A549 (cell line): Measurements from ENCODE around the gene SLC39A11. TPM values are rescaled to one million over a fixed set of nuclear protein-coding genes. Genes with fewer than 3 reads are reported as not detected.

Source experiments
- ATAC-seq, 2 experiments: fragments of 200-7000 bp in 1 of 2; fragments of >200 bp in 1 of 2; cut with Nextera tagmentation in 1 of 2; cut with Tn5 transposase in 1 of 2; 3 replicates each; pipeline versions ENCODE4 v1.8.0 to v1.9.1; 2018 to 2020; ENCODE audit warnings: mild to moderate bottlenecking in 1 of 2, moderate library complexity in 1 of 2
- CTCF ChIA-PET: fragments of 300-600 bp; sonication (Branson Sonifier 250); formaldehyde crosslinking; extraction: SDS; loops from one replicate; lab custom pipeline; 2021; ENCODE audit warnings: antibody characterized with exemption, inconsistent platforms; lab: Yijun Ruan, JAX
- POLR2A ChIA-PET: fragments of 350-600 bp; formaldehyde crosslinking; extraction: SDS; loops from one replicate; lab custom pipeline; 2021; ENCODE audit warnings: antibody characterized with exemption, inconsistent platforms; lab: Yijun Ruan, JAX
- DNase-seq, 2 experiments: peaks; one replicate each; pipeline versions ENCODE4 v3.0.0 to v3.0.0-alpha.2; 2011 to 2016; ENCODE audit warnings: low read depth in 1 of 2, low spot score in 1 of 2
- FAIRE-seq: peaks from 2 replicates; lab custom pipeline; 2011; peaks lifted over from hg19 to GRCh38; lab: Jason Lieb, UNC
- H3K27ac ChIP-seq, 2 experiments: fragments of >200 bp; sonication (Bioruptor Twin); formaldehyde crosslinking; 3 replicates each; pipeline ENCODE4 v1.5.1; 2016 to 2017
- H3K4me1 ChIP-seq: fragments of >200 bp; sonication (Bioruptor Twin); formaldehyde crosslinking; 3 replicates; pipeline ENCODE4 v1.6.1; 2016
- H3K4me2 ChIP-seq: fragments of >200 bp; sonication (Bioruptor Twin); formaldehyde crosslinking; 3 replicates; pipeline ENCODE4 v1.6.1; 2016
- H3K4me3 ChIP-seq: fragments of >200 bp; sonication (Bioruptor Twin); formaldehyde crosslinking; 3 replicates; pipeline ENCODE4 v1.5.1; 2016
- H3K9me3 ChIP-seq: fragments of >200 bp; sonication (Bioruptor Twin); formaldehyde crosslinking; 3 replicates; pipeline ENCODE4 v1.6.1; 2016
- BHLHE40 ChIP-seq: IDR thresholded peaks from 2 replicates; pipeline ENCODE4 v1.6.1; 2012; ENCODE audit warnings: low read depth, low read length, inconsistent platforms
- CBX2 ChIP-seq: fragments of 200-600 bp; sonication (generic); IDR thresholded peaks from 2 replicates; pipeline ENCODE4 v1.6.1; 2016; ENCODE audit warnings: low read depth, mild to moderate bottlenecking, borderline replicate concordance
- CBX8 ChIP-seq: fragments of 200-600 bp; sonication (generic); IDR thresholded peaks from 2 replicates; pipeline ENCODE4 v1.6.1; 2016
- CEBPB ChIP-seq, 2 experiments: fragments of >200 bp in 1 of 2; sonication (Bioruptor Twin) in 1 of 2; formaldehyde crosslinking in 1 of 2; IDR thresholded peaks; 2 replicates each; pipeline ENCODE4 v1.6.1; 2012 to 2016
- EHF ChIP-seq: fragments of 250-450 bp; sonication (Bioruptor Pico); IDR thresholded peaks from 2 replicates; pipeline ENCODE4 v1.5.0; 2020; ENCODE audit warnings: mild to moderate bottlenecking
- EP300 ChIP-seq, 2 experiments: fragments of >200 bp; sonication (Bioruptor Twin); formaldehyde crosslinking; IDR thresholded peaks; 2 replicates in 1 of 2; 3 replicates in 1 of 2; pipeline ENCODE4 v1.6.1; 2016 to 2017
- FOSB ChIP-seq: fragments of 250-450 bp; sonication (Bioruptor Pico); IDR thresholded peaks from 2 replicates; pipeline ENCODE4 v1.5.0; 2020; ENCODE audit warnings: mild to moderate bottlenecking, moderate library complexity
- FOXS1 ChIP-seq: fragments of 250-450 bp; sonication (Bioruptor Pico); IDR thresholded peaks from 2 replicates; pipeline ENCODE4 v1.5.0; 2020; ENCODE audit warnings: mild to moderate bottlenecking, moderate library complexity
- GATA3 ChIP-seq: IDR thresholded peaks from 2 replicates; pipeline ENCODE4 v1.6.1; 2012; ENCODE audit warnings: borderline replicate concordance
- HOXA7 ChIP-seq: fragments of 250-450 bp; sonication (Bioruptor Pico); IDR thresholded peaks from 2 replicates; pipeline ENCODE4 v1.5.0; 2020; ENCODE audit warnings: mild to moderate bottlenecking, moderate library complexity
- HOXB5 ChIP-seq: fragments of 250-450 bp; sonication (Bioruptor Pico); IDR thresholded peaks from 2 replicates; pipeline ENCODE4 v1.5.0; 2020; ENCODE audit warnings: mild to moderate bottlenecking, moderate library complexity
- JUN ChIP-seq, 2 experiments: fragments of >200 bp; sonication (Bioruptor Twin); formaldehyde crosslinking; IDR thresholded peaks; 2 replicates in 1 of 2; 3 replicates in 1 of 2; pipeline ENCODE4 v1.6.1; 2016 to 2017
- JUNB ChIP-seq: fragments of >200 bp; sonication (Bioruptor Twin); formaldehyde crosslinking; IDR thresholded peaks from 2 replicates; pipeline ENCODE4 v1.6.1; 2016
- KDM5A ChIP-seq: fragments of 200-600 bp; sonication (generic); IDR thresholded peaks from 2 replicates; pipeline ENCODE4 v1.6.1; 2016; ENCODE audit warnings: antibody characterized with exemption, mild to moderate bottlenecking
- MAFK ChIP-seq: fragments of 450-650 bp; IDR thresholded peaks from 2 replicates; pipeline ENCODE4 v1.6.1; 2014; ENCODE audit not compliant: partially characterized antibody
- NFE2L2 ChIP-seq: fragments of 150-350 bp; conservative IDR thresholded peaks from 2 replicates; pipeline ENCODE4 v1.6.1; 2014; ENCODE audit warnings: low read length
- NPAS2 ChIP-seq: fragments of 250-450 bp; sonication (Bioruptor Pico); IDR thresholded peaks from 2 replicates; pipeline ENCODE4 v1.8.0; 2022; ENCODE audit warnings: mild to moderate bottlenecking, moderate library complexity, borderline replicate concordance
- NR3C1 ChIP-seq: fragments of >200 bp; sonication (Bioruptor Twin); formaldehyde crosslinking; IDR thresholded peaks from 3 replicates; pipeline ENCODE4 v1.6.1; 2017
- PHF8 ChIP-seq: fragments of 200-600 bp; sonication (generic); IDR thresholded peaks from 2 replicates; pipeline ENCODE4 v1.6.1; 2016; ENCODE audit warnings: low read depth, mild to moderate bottlenecking, antibody characterized with exemption, moderate library complexity, borderline replicate concordance
- RARB ChIP-seq: fragments of 250-450 bp; sonication (Bioruptor Pico); IDR thresholded peaks from 2 replicates; pipeline ENCODE4 v1.8.0; 2021; ENCODE audit warnings: mild to moderate bottlenecking, moderate library complexity
- RNF2 ChIP-seq: fragments of 200-600 bp; sonication (generic); IDR thresholded peaks from 2 replicates; pipeline ENCODE4 v1.6.1; 2016; ENCODE audit warnings: low read depth, mild to moderate bottlenecking, antibody characterized with exemption, moderate library complexity, borderline replicate concordance
- TP53 ChIP-seq: fragments of 250-450 bp; sonication (Bioruptor Pico); IDR thresholded peaks from 2 replicates; pipeline ENCODE4 v1.5.0; 2021; ENCODE audit warnings: mild to moderate bottlenecking, moderate library complexity
- ZFP36 ChIP-seq: fragments of 450-650 bp; IDR thresholded peaks from 2 replicates; pipeline ENCODE4 v1.6.1; 2014; ENCODE audit warnings: borderline replicate concordance; ENCODE audit not compliant: partially characterized antibody
- ZNF302 ChIP-seq: fragments of 250-450 bp; sonication (Bioruptor Pico); IDR thresholded peaks from 2 replicates; pipeline ENCODE4 v1.9.0; 2021; ENCODE audit warnings: inconsistent platforms, mild to moderate bottlenecking, moderate library complexity
- ZSCAN20 ChIP-seq: fragments of 250-450 bp; sonication (Bioruptor Pico); IDR thresholded peaks from 2 replicates; pipeline ENCODE4 v1.8.0; 2022; ENCODE audit warnings: mild to moderate bottlenecking, moderate library complexity
- WGBS: methylation state at CpG from one replicate; pipeline ENCODE4 v1.1.6; 2017; ENCODE audit errors: missing lambda C conversion rate; 5-methylcytosine and 5-hydroxymethylcytosine counted together
- polyA plus RNA-seq, 4 experiments: library from polyadenylated mRNA; depleted of rRNA in 3 of 4; stranded (reverse); fragments of >200 nt; fragmentation: RNase III in 1 of 4; extraction: RNeasy Plus Mini Kit Qiagen cat#74134 plus additional on column Dnase treatment in 1 of 4; gene quantifications; 2 replicates in 3 of 4; 3 replicates in 1 of 4; pipeline ENCODE4 v1.2.3, GENCODE V29; 2011 to 2017
- TF ChIP-seq, protein P1 (sequence below): fragments of >200 bp; sonication (Bioruptor Twin); formaldehyde crosslinking; IDR thresholded peaks from 2 replicates; pipeline ENCODE4 v1.6.1; 2016
- TF ChIP-seq, protein P2 (sequence below): IDR thresholded peaks from 2 replicates; pipeline ENCODE4 v1.6.1; 2012
- TF ChIP-seq, protein P3 (sequence below): fragments of 200-600 bp; sonication (generic); IDR thresholded peaks from 2 replicates; pipeline ENCODE4 v1.6.1; 2016; ENCODE audit warnings: antibody characterized with exemption, mild to moderate bottlenecking, moderate library complexity

Gene SLC39A11
- polyA plus RNA-seq, 2 of the 4 experiments (the other 2 are of a cell fraction) = 18.4 to 25.2 TPM

DNA sequence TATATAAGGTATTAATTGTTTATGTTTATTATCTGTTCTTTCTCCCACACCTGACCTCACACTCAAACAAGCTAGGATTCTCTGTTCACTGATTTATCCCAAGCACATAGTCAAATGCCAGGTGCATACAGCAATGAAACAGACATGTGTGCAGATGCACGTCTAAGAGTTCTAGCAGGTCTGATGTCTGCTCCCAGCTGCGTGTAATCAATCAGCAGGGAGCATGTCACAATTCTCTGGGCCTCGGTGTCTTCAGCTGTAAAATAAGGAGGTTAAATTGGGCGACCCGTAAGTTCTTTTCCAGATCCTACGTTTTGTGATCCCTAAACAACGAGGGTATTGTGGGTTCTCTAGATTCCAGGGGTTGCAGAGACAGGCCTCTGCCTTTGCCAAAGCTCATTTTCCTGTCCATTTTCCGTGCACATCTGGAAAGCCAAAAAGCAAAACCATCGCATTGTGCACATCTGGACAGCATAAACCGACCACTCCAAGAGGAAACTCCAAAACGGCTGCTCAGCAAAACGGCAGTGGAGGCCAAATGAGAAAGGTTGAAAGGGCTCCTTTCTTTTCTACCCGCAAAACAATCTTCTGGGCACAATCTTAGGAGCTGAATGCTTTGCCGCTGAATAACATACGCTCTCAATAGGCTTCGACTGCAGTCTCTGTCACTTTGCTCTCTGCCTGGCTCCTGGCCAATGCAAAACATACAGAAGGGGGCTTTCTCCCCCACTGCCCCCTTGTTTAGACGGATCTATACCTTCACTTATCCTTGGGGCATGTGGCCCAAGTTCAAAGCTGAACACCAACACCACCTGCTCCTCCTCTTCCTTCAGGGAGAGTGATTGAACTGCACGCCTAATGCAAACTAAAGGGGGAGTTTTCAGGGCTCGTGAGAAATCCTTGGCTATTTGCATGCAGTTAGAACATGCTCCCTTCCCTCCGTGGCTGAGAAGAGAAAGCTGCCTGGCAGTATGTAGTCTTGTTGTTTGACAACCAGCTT lies 426.3 kb downstream of the SLC39A11 start:
- 83% methylated on average over 20 of the region's 20 CpGs for WGBS
- POLR2A ChIA-PET = no interaction called here

DNA sequence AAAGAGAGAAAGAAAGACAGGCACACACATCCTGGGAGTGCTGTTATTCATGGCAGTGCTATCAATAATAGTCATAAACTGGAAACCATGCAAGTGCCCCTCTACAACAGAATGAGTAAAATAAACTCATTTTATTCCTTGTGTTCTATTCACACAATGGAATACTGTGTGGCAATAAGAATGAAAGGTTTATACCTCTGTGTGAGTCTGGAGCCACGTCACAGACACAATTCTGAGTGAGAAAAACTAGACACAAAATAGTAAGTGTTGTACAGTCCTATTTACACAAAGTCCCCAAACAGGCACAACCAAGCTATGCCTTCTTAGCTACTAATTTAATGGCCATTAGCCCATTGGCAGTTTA lies 429.7 kb downstream of the SLC39A11 start:
- H3K4me3 ChIP-seq = no peak overlapping the region
- FAIRE-seq (no peak), ATAC-seq (no peak), DNase-seq (no peak)
- H3K27ac ChIP-seq = no peak overlapping the region
- no peaks in the 10 kb centered on the region for H3K9me3 ChIP-seq
- ChIA-PET CTCF (no interaction called here), POLR2A (no interaction called here)
- 89% methylated on average over 1 of the region's 1 CpG for WGBS
- peaks cover 5% of the 10 kb centered on the region for H3K4me1 ChIP-seq
- no peak overlapping the region for H3K4me2 ChIP-seq
- TF ChIP-seq CBX2 (no peak), TP53 (no peak), CBX8 (no peak), RNF2 (no peak), ZNF302 (CRISPR knock-in tag) (no peak), NR3C1 (no peak), FOXS1 (CRISPR knock-in tag) (no peak), KDM5A (no peak), NFE2L2 (no peak), MAFK (no peak), ZSCAN20 (no peak), HOXB5 (CRISPR knock-in tag) (no peak), EP300 (IDR thresholded peaks at IDR 0.05) (no peak), EHF (CRISPR knock-in tag) (no peak)
- TF ChIP-seq, all 56 proteins: peak for 0

More for the DNA sequence above, 426.3 kb downstream of the SLC39A11 start:
- ATAC-seq = no peak
- no peak for DNase-seq
- no peak for TF ChIP-seq EP300 (IDR thresholded peaks at IDR 0.05)
- TF ChIP-seq CEBPB (IDR thresholded peaks at IDR 0.05) = no peak
- TF ChIP-seq NR3C1 = no peak
- TF ChIP-seq NPAS2 = no peak
- TF ChIP-seq BHLHE40 = no peak
- TF ChIP-seq NFE2L2 = no peak
- no peak for TF ChIP-seq GATA3
- no peak for TF ChIP-seq RARB (CRISPR knock-in tag)
- TF ChIP-seq MAFK = no peak
- TF ChIP-seq HOXA7 = no peak
- no peak for TF ChIP-seq JUNB
- TF ChIP-seq, protein P1, sequence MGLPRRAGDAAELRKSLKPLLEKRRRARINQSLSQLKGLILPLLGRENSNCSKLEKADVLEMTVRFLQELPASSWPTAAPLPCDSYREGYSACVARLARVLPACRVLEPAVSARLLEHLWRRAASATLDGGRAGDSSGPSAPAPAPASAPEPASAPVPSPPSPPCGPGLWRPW = no peak
- no peak for TF ChIP-seq ZSCAN20
- no peak for TF ChIP-seq PHF8
- no peak for TF ChIP-seq CBX2
- FAIRE-seq = peak; percentile 97
- H3K9me3 ChIP-seq = peaks cover 7% of the 10 kb centered on the region
- H3K4me2 ChIP-seq = no peak overlapping the region
- H3K27ac ChIP-seq = no peak overlapping the region
- no peaks in the 10 kb centered on the region for H3K4me1 ChIP-seq
- H3K4me3 ChIP-seq = no peak overlapping the region
- CTCF ChIA-PET = interaction anchor here (0.6 to 3.8 kb wide), 11 partner anchors 9 to 109 kb away, joined by 3 to 22 read pairs (median 3); no protein-coding TSS in a partner anchor

DNA sequence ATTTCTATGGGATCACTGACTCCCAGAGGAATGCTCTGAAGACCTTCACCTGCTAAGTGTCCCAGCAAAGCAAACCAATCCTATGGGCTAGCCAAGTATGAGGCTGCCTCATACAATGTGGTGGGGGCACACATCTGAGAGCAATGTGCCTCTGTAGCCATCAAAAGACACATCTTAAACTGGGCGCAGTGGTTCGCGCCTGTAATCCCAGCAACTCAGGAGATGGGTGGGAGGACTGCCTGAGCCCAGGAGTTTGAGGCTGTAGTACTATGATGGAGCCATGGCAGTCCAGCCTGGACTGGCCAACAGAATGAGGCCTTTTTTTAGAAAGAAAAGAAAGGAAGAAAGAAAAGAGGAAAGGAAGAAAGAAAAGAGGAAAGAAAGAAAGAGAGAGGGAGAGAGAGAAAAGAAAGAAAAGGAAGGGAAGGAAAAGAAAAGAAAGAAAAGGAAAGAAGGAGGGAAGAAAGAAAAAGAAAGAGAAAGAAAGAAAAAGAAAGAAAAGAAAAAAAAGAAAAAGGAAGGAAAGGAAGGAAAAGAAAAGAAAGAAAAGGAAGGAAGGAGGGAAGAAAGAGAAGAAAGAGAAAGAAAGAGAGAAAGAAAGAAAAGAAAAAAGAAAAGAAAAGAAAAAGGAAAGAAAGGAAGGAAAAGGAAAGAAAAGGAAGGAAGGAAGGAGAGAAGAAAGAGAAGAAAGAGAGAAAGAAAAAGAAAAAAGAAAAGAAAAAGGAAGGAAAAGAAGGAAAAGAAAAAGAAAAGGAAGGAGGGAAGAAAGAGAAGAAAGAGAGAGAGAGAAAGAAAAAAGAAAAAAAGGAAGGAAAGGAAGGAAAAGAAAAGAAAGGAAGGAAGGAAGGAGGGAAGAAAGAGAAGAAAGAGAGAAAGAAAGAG lies 430.3 kb downstream of the SLC39A11 start:
- no peak for DNase-seq
- H3K4me2 ChIP-seq = no peak overlapping the region

More for the DNA sequence above, 430.3 kb downstream of the SLC39A11 start:
- peaks cover 12% of the 10 kb centered on the region for H3K4me1 ChIP-seq
- POLR2A ChIA-PET = interaction anchor here (3.6 kb wide), 1 partner anchor 69 kb away, joined by 13 read pairs; no protein-coding TSS in a partner anchor
- no peak for ATAC-seq
- 67% methylated on average over 3 of the region's 3 CpGs for WGBS
- CTCF ChIA-PET = interaction anchor here (5.6 kb wide), 1 partner anchor 102 kb away, joined by 72 read pairs; no protein-coding TSS in a partner anchor
- no peak for FAIRE-seq
- H3K27ac ChIP-seq = peak overlapping the region in 1 of 2 experiments; percentile 32; a peak in 3 of 6 replicates
- TF ChIP-seq, protein P1 = no peak
- no peak for TF ChIP-seq ZFP36
- no peak for TF ChIP-seq FOSB (CRISPR knock-in tag)
- no peak for TF ChIP-seq EP300 (IDR thresholded peaks at IDR 0.05)
- no peak for TF ChIP-seq JUN (IDR thresholded peaks at IDR 0.05)
- TF ChIP-seq, protein P2, sequence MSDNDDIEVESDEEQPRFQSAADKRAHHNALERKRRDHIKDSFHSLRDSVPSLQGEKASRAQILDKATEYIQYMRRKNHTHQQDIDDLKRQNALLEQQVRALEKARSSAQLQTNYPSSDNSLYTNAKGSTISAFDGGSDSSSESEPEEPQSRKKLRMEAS = no peak
- TF ChIP-seq, protein P3, sequence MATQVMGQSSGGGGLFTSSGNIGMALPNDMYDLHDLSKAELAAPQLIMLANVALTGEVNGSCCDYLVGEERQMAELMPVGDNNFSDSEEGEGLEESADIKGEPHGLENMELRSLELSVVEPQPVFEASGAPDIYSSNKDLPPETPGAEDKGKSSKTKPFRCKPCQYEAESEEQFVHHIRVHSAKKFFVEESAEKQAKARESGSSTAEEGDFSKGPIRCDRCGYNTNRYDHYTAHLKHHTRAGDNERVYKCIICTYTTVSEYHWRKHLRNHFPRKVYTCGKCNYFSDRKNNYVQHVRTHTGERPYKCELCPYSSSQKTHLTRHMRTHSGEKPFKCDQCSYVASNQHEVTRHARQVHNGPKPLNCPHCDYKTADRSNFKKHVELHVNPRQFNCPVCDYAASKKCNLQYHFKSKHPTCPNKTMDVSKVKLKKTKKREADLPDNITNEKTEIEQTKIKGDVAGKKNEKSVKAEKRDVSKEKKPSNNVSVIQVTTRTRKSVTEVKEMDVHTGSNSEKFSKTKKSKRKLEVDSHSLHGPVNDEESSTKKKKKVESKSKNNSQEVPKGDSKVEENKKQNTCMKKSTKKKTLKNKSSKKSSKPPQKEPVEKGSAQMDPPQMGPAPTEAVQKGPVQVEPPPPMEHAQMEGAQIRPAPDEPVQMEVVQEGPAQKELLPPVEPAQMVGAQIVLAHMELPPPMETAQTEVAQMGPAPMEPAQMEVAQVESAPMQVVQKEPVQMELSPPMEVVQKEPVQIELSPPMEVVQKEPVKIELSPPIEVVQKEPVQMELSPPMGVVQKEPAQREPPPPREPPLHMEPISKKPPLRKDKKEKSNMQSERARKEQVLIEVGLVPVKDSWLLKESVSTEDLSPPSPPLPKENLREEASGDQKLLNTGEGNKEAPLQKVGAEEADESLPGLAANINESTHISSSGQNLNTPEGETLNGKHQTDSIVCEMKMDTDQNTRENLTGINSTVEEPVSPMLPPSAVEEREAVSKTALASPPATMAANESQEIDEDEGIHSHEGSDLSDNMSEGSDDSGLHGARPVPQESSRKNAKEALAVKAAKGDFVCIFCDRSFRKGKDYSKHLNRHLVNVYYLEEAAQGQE = no peak
- TF ChIP-seq PHF8 = no peak
- no peak overlapping the region for H3K4me3 ChIP-seq
- H3K9me3 ChIP-seq = no peaks in the 10 kb centered on the region
